Measurements from ENCODE around the gene CCN2.

- no peak for TF ChIP-seq POLR2A (IDR thresholded peaks at IDR 0.05)
- no peak for TF ChIP-seq POLR2AphosphoS5 (IDR thresholded peaks at IDR 0.05)
- peak in 2 of 4 experiments; percentile 8 to 34 for TF ChIP-seq CTCF (IDR thresholded peaks at IDR 0.05)
Observed at GRCh38 chr6:131960371-131961133, 9.4 kb upstream of the CCN2 start.
